ENCODE data around the gene RNF169. TPM values are rescaled to one million over a fixed set of nuclear protein-coding genes. Genes with fewer than 3 reads are reported as not detected.

The RNF169 gene
- total RNA-seq, 1 donor from 2014 or later, result 16.3 TPM

DNA sequence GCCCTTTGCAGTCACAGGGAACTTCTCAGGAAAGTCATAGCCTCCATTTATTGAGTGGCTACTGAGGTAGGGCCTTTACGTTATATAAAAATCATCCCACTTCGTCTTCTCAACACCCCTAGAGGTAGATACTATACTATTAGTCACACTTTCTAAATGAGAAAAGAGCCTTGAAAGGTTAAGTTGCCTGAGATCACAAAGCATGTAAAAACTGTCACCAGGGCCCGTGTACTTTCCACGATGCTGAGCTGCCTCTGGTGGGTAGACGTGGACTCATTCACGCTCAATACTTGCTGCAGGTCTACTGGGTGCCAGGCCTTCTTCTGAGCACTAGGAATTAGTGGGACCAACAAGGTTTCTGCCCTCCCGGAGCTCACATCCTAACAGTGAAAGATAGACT, 33.7 kb upstream of the RNF169 start:
- no peak for DNase-seq (ENCODE audit: low read depth)
- H3K36me3 ChIP-seq (ENCODE audit: control insufficient read depth, insufficient read depth, low read length), result no peaks in the 10 kb centered on the region
- no peaks in the 10 kb centered on the region for H3K27me3 ChIP-seq (ENCODE audit: control insufficient read depth, insufficient read depth, low read length)
- no peak for TF ChIP-seq CTCF (IDR thresholded peaks at IDR 0.05; ENCODE audit: insufficient read depth, low read length, poor library complexity, severe bottlenecking)
- no peak overlapping the region for H3K4me3 ChIP-seq (ENCODE audit: low read depth, low read length)

GRCh38 chr11:74717221-74717969, 31.3 kb upstream of the RNF169 start:
- H3K4me3 ChIP-seq (ENCODE audit: low read depth, low read length), result no peak overlapping the region
- H3K36me3 ChIP-seq (ENCODE audit: control insufficient read depth, insufficient read depth, low read length), result no peaks in the 10 kb centered on the region
- DNase-seq (ENCODE audit: low read depth), result no peak
- TF ChIP-seq CTCF (IDR thresholded peaks at IDR 0.05; ENCODE audit: insufficient read depth, low read length, poor library complexity, severe bottlenecking), result no peak
- H3K27me3 ChIP-seq (ENCODE audit: control insufficient read depth, insufficient read depth, low read length), result no peaks in the 10 kb centered on the region

DNA sequence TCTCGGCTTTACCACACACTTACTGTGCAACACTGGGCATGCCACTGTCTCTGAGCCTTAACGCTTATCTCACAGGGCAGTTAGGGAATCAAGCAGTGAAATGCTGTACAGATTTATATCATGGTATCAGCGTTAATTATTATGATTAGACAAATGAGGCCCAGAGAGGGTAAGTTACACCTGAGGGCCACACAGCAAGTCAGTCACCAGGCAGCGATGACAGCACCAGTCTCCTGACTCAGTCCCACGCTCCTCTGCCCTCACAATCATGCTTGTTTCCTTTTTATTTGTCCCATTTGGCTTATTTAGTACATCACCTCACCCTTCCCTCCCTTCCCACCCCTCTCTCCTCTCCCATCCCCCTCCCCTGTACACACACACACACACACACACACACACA, 29.6 kb upstream of the RNF169 start:
- H3K4me3 ChIP-seq (ENCODE audit: low read depth, low read length), result no peak overlapping the region
- H3K36me3 ChIP-seq (ENCODE audit: control insufficient read depth, insufficient read depth, low read length), result no peaks in the 10 kb centered on the region
- peaks cover 5% of the 10 kb centered on the region for H3K27me3 ChIP-seq (ENCODE audit: control insufficient read depth, insufficient read depth, low read length)
- DNase-seq (ENCODE audit: low read depth), result no peak
- TF ChIP-seq CTCF (IDR thresholded peaks at IDR 0.05; ENCODE audit: insufficient read depth, low read length, poor library complexity, severe bottlenecking), result no peak

DNA sequence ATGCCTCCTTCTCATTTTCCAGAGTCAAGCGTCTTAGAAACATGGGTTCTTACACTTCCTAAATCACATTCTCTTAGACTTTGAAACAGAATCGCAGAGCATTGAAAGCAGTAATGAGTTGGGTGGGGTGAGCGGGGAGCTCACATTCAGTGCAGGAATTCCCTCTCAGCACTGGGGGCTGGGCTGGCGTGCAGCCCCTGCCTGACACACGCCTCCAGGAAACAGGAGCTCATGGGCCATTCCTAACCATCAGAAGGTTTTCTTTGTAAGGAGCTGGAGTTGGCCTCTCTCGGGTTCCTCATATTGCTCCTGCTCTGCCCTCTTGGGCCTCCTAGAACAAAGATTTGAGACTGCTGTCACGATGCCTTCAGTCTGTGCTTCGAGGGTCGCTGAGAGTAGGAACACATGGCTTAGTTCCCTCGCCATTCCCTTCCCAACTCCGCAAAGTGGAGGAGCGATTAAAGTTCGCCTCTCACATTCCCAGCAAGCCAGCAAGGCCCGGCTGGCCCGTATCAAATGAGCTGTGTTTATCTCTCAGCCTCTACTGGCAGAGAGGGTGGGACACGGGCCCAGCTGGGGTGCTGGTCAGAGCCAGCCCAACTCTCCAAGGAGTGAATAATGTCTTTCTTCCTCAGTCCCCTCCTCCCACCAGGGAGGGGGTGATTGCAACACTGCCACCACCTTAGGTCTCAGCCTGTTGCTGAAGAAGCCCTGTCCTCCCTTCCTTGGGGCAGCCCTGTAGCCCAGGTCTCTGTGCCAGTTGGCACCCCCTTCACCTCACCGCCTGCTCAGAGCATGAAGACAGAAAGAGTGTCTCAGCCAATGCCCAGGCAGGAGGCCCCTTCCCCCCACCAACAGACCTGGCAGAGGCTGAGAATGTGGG, 27.8 kb upstream of the RNF169 start:
- DNase-seq (ENCODE audit: low read depth), result no peak
- Histone ChIP-seq H3K36me3 (ENCODE audit: control insufficient read depth, insufficient read depth, low read length) (no peaks in the 10 kb centered on the region), H3K27me3 (ENCODE audit: control insufficient read depth, insufficient read depth, low read length) (peaks cover 15% of the 10 kb centered on the region), H3K4me3 (ENCODE audit: low read depth, low read length) (no peak overlapping the region)
- no peak for TF ChIP-seq CTCF (IDR thresholded peaks at IDR 0.05; ENCODE audit: insufficient read depth, low read length, poor library complexity, severe bottlenecking)

- no peaks in the 10 kb centered on the region for H3K36me3 ChIP-seq (ENCODE audit: control insufficient read depth, insufficient read depth, low read length)
- no peak overlapping the region for H3K4me3 ChIP-seq (ENCODE audit: low read depth, low read length)
- DNase-seq (ENCODE audit: low read depth), result no peak
- TF ChIP-seq CTCF (IDR thresholded peaks at IDR 0.05; ENCODE audit: insufficient read depth, low read length, poor library complexity, severe bottlenecking), result no peak
- H3K27me3 ChIP-seq (ENCODE audit: control insufficient read depth, insufficient read depth, low read length), result peaks cover 18% of the 10 kb centered on the region
Measured at GRCh38 chr11:74721479-74721835, 27.2 kb upstream of the RNF169 start.
